ENCODE results near the gene PABPC1L.

PABPC1L gene

DNA sequence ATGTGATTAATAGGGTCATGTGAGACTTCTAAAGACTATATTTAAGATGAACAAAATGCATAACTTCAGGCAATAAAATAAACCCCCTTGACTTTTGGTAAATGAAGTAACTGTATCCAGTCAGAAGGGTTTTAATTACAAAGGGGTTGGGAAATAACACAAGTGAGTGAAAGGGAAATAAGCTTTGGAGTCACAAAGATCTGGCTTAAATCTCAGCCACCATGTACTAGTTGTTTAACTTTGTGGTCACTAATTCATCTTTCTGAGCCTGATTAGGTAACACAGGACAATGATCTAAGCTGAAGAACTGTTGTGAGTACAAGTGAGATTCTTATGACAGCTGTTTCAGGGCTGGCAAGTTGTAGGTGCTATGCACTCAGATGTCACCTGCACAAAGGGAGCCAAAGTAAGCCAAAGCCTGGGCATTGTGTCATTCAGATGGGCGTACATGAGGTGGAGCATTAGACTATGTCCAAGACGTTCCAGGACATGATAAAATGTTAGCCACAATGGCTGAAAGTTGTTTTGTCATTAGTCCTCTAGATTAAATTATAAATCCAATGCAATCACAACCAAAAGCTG is 36.5 kb downstream of the PABPC1L start:
- no peak for DNase-seq

- no peak for DNase-seq
These were observed 38.2 kb downstream of the PABPC1L start for GRCh38 chr20:44948107-44948506.

GRCh38 chr20:44948513-44948912 is 38.7 kb downstream of the PABPC1L start:
- DNase-seq = no peak

GRCh38 chr20:44950368-44950767 is 40.5 kb downstream of the PABPC1L start:
- DNase-seq = no peak

GRCh38 chr20:44952731-44953130 is 42.9 kb downstream of the PABPC1L start:
- DNase-seq = no peak

DNA sequence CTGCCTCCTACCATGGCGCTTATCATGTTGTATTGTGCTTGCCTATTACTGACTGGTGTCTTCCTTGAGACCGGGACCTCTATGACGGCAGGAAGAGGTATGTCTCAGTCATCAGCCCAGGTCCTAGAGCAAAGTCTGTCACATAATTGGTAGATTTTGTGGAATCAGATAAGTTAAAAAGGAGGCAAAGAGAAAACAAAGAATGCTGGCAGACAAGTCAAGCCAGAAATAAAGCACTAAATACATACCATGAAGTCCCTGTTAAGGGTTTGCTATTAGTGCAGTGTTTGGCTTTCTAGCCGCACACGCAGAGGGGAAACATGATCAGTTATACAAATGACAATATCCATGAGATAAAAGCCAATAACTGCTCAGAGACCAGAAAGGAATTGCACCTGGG is 44.4 kb downstream of the PABPC1L start:
- DNase-seq = no peak

DNA sequence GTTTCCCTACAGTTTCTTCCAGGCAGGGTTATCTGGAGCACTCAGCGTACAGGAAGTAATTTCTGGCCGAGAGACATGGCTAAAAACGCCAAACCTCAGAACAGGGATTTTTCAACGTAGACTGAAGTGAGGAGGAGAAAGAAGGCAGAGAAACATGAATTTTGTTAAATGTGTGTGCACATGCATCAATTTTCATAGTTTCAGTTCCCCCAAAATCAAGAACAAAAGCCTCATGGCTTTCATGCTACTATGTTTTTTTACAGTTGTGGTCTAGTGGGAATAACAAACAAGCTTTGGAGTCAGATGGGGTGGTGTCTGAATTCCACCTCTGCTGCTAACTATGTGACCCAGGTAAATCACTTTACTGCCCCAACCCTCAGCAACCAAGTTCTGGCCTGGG is 45.4 kb downstream of the PABPC1L start:
- no peak for DNase-seq

DNA sequence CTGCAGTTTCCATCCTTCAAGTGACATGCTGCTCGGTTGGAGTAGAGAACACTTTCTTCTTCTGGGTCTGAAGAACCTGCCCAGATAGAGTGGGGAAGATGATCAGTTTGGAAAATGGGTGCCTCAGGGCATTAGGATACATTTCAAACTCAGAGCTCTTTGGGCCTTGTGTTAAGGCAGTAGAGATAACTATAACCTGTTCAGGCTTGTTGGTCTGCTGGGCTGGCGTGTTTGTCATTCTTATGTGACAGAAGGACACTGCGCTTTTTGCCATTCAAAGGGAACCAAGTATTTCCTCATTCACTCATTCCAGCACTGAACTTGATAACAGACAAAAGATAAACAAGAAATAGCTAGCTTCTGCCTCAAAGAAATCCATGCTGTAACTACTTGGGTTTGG is 46.5 kb downstream of the PABPC1L start:
- no peak for DNase-seq

DNA sequence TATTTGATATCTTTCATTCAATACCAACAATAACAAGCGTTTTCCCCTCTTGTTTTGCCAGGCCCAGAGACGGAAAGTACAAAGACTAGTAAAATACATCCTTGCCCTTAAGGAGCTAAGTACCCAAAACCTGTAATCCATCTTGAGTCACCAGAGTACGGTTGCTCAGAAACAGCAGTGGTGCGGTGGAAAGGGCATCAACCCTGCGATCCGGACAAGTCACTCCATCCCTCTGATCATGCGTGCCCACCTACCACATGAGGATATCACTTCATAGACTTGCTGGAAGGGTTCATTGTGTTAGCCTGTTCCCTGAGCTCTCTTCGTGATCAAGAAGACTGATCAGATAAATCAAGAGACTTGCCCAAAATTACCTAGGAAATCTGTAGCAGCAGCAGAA is 48.4 kb downstream of the PABPC1L start:
- no peak for DNase-seq

- peak; percentile 56 for DNase-seq
These were observed 49.3 kb downstream of the PABPC1L start for GRCh38 chr20:44959082-44959637.

DNA sequence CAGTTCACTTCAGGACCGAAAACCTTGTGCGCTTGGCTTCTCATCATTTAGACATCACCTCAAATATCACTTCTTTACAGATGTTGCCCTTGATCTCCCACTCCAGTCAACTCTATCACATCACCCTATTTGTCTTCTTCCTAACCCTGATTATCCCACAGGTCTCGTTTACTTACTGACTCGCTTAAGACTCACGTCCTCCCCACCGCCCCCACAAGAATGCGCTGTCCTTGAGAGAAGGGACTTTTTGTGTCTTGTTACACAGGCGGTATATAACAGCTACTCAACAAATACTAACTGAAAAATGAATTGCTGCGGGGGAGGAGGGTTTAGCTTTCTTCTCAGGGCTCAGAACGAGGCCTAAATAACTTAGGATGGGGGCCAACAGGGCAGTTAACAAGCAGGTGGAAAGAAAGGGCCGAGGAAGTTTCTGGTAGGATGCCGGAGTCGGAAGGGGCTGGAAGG is 49.8 kb downstream of the PABPC1L start:
- peak; percentile 86 for DNase-seq

DNA sequence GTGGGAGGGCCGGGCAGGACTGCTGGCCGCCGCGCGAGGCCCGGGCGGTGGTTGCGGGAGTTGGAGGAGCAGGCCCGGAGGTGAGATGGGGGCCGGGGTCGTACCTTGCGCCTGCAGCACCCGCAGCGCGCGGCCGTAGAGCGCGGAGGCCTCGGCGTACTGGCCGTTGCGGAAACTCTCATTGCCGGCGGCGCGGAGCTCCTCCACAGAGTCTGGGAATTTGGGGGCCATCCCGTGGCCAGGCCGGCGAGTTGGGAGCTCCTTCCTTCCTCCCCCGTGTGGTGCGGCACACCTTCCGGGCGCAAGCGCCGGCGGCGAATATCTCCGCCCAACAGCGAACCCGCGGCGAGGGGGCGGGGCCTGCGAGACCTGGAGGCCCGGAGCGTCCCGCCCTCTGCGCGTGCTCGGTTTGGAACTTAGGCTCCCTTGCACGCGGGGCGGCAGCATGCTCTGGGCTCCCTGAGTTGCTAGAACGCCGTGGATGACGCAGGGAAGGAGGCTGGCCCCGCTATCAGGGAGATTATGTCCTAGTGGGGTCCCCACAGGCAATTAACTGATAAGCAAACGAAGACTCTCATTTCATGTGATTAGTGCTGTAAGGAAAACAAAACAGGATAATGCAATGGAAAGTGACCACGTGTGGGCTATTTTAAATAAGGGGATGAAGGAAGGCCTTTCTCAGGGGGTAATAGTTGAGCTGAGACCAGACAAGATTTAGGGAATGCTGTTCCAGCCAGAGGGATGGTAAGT is 50.4 kb downstream of the PABPC1L start, which contains the start of gene TOMM34:
Gene TOMM34, minus strand, starts transcription at position 295 of the 750 bp plus-strand sequence. Its CDS starts 64 bp downstream, at position 231.
- peak; percentile 95 for DNase-seq

GRCh38 chr20:44961011-44961869 is 51.4 kb downstream of the PABPC1L start:
- no peak for DNase-seq

- no peak for DNase-seq
These were observed 52.0 kb downstream of the PABPC1L start for GRCh38 chr20:44961870-44962267.

DNA sequence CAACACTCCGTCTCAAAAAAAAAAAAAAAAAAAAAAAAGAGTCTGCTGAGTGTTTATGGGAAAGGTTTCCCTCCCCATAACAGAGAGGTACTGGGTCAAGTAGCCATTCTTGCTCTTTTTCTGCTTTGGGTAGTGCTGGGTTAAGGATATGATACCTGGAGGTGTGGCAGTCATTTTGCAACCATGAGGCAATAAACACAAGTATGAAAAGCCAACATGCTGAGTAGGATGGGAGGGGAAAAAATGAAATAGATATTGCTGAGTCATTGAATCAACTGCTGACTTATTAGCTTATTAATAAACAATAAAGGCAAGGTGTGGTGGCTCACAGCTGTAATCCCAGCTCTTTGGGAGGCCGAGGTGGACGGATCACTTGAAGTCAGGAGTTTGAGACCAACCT is 52.6 kb downstream of the PABPC1L start:
- no peak for DNase-seq

- DNase-seq = no peak
These were observed 53.7 kb downstream of the PABPC1L start for GRCh38 chr20:44963325-44964215.

DNA sequence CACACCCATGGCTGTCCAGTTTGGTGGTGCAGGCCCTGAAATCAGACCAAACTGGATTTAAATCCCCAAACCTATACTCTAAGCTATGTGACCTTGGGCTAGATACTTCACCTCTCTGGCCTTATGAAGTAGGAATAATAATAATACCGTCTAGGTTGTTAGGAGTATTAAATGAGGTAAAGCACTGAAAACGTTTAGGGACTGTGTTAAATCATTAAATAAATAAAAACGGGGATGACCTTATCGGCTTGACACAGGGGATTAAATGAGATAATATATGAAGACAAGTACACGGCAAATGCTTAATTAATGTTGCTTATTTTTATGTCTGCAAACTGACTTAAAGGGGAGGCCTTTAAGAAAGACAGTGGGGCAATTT is 55.8 kb downstream of the PABPC1L start:
- no peak for DNase-seq

GRCh38 chr20:44966030-44966961 is 56.4 kb downstream of the PABPC1L start, which contains the start of gene STK4:
Gene STK4 (plus strand): TSS chr20:44966512. CDS start chr20:44966569, 57 bp downstream.
- DNase-seq = peak; percentile 99

DNA sequence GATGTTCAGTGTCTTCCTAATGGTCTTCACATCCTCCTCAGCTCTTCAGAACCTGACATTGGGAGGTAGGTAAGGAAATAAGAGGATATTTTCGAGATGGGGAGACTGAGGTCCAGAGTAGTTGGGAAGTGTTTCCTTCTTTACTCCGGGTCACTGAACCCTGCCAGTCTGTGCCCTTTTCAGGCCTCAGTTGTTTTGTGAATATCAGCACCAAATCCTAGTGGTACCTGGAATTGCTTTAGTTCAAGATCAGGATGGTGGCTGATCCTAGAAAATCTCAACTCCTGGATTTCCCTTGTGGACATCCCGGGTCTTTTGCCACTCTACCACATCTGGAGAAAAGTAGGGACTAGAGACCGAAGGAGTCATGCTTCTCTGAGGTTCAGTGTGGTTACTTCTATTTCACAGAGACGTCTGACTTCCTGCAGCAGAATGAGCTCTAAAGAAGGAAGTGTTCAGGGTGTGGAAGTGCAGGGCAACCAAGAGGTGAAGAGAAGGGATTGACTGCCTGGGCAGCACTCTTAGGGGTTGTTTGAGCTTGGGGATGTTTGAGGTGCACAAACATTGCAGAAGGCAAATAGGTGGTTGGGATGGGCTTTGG is 57.4 kb downstream of the PABPC1L start:
- peak; percentile 74 for DNase-seq

DNA sequence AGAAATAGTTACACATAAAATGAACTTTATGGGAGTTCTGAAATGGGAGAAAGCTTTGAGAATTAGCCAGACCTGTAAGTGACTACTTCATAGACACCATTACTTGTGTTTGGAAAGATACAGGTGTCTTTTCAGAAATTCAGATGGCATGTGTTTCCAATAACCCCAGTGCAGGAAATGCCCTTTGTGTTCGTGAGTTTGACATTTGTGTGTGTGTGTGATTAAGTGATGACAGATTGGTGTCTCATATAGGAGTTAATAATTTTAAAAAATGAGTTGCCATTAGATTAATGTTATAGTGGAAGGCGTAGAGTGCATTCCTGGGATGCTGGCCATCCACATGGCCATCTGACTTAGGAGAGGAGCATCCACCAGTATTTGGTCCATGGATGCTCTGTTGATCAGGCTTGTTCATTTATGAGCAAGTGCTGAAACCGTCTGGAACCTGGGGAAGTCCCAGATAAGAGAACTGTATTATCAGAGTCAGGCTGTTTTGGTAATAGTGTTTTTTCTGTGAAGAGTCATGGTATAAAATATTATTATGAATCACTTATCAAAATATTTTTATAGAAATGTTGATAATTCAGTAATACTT is 59.5 kb downstream of the PABPC1L start:
- DNase-seq = peak; percentile 37

All from suppressor macrophage treated with lipopolysaccharide for 4 hours (primary cell).